Psoas muscle (tissue), 8 donors: ENCODE data around the gene INO80. TPM values are rescaled to one million over a fixed set of nuclear protein-coding genes. Genes with fewer than 3 reads are reported as not detected.

Experiments used
- ATAC-seq, 4 donors: fragments of 200-7000 bp; cut with Tn5 transposase; one replicate each; pipeline ENCODE4 v1.9.1; 2020; ENCODE audit warnings: moderate library complexity in 3 of 4, mild to moderate bottlenecking in 2 of 4
- DNase-seq, 2 donors: peaks; one replicate each; pipeline ENCODE4 v3.0.0-alpha.2; 2020
- H3K27ac ChIP-seq: fragments of 200-600 bp; one replicate; pipeline ENCODE4 v1.8.0; 2022
- H3K27me3 ChIP-seq, 3 donors: fragments of 200-600 bp in 1 of 3; one replicate each; pipeline versions ENCODE4 v1.6.1 to v1.8.0; 2013 to 2022; ENCODE audit warnings: low read length in 2 of 3, mild to moderate bottlenecking in 2 of 3, moderate library complexity in 1 of 3; ENCODE audit not compliant: insufficient read depth in 3 of 3
- H3K36me3 ChIP-seq, 2 donors: fragments of 200-600 bp in 1 of 2; one replicate each; pipeline versions ENCODE4 v1.6.1 to v1.8.0; 2013 to 2022; ENCODE audit warnings: low read depth in 1 of 2, mild to moderate bottlenecking in 1 of 2, moderate library complexity in 1 of 2; ENCODE audit not compliant: insufficient read depth in 1 of 2
- H3K4me1 ChIP-seq: fragments of 200-600 bp; one replicate; pipeline ENCODE4 v1.8.0; 2022
- H3K4me3 ChIP-seq: fragments of 200-600 bp; one replicate; pipeline ENCODE4 v1.8.0; 2022; ENCODE audit warnings: mild to moderate bottlenecking
- H3K9me3 ChIP-seq: fragments of 200-600 bp; one replicate; pipeline ENCODE4 v1.8.0; 2022
- WGBS, 3 donors: extraction: QIAGEN DNeasy Blood & Tissue Kit; methylation state at CpG; one replicate each; pipeline versions ENCODE4 v1.1.6 to v1.1.7; 2013; 5-methylcytosine and 5-hydroxymethylcytosine counted together
- intact Hi-C, 2 donors: fragments of 100-400 bp; cut with DNase I; formaldehyde crosslinking; loops; one replicate each; pipeline versions ENCODE4 v1.11.0 to v1.14.2; 2022
- polyA plus RNA-seq, 3 donors: library from polyadenylated mRNA; stranded (reverse); fragments of 200-250 nt; gene quantifications; one replicate each; pipeline ENCODE4 v1.2.3, GENCODE V29; 2013
- total RNA-seq, 4 donors: library from RNA; stranded (reverse); fragmentation: NEBNext Ultra II Directional in 2 of 4; extraction: Animal tissue kit (Norgen Biotek cat#: 25700) in 2 of 4; gene quantifications; one replicate each; pipeline versions ENCODE4 v1.2.1 to v1.2.4, GENCODE V29; 2021 to 2023
- TF ChIP-seq, protein P1 (sequence below): fragments of 200-600 bp; IDR thresholded peaks from one replicate; pipeline ENCODE4 v1.8.0; 2022; ENCODE audit warnings: antibody characterized with exemption
- donor health status: healthy with polysubstance abuse.
- donor health status: DM: no; HTN: no; CAD: no; lungs with moderate emphysema.
- donor health status: Bipolar disorder and iron deficiency.
- donor health status: healthy.
- donor health status: DM: yes; HTN: yes; CAD: no.
- donor health status: DM: no; HTN: no; CAD: no.
- donor health status: DM: no; HTN: no; CAD: no.
- donor health status: DM: yes; HTN: yes; CAD: no.

Gene INO80
- total and polyA plus RNA-seq, 7 donors, result 12.4 to 30.5 (median 20.1) TPM

GRCh38 chr15:40933517-40933902, 182.6 kb downstream of the INO80 start:
- Histone ChIP-seq H3K4me3 (peak overlapping the region; percentile 66), H3K36me3 (no peaks in the 10 kb centered on the region), H3K27ac (no peak overlapping the region), H3K9me3 (no peaks in the 10 kb centered on the region), H3K27me3 (peaks cover 0 to 43% (median 12%) of the 10 kb centered on the region in 3 donors), H3K4me1 (peaks cover 44% of the 10 kb centered on the region)
- no peak for DNase-seq
- intact Hi-C loops, result no loop called here
- ATAC-seq, result no peak
- TF ChIP-seq, protein P1, sequence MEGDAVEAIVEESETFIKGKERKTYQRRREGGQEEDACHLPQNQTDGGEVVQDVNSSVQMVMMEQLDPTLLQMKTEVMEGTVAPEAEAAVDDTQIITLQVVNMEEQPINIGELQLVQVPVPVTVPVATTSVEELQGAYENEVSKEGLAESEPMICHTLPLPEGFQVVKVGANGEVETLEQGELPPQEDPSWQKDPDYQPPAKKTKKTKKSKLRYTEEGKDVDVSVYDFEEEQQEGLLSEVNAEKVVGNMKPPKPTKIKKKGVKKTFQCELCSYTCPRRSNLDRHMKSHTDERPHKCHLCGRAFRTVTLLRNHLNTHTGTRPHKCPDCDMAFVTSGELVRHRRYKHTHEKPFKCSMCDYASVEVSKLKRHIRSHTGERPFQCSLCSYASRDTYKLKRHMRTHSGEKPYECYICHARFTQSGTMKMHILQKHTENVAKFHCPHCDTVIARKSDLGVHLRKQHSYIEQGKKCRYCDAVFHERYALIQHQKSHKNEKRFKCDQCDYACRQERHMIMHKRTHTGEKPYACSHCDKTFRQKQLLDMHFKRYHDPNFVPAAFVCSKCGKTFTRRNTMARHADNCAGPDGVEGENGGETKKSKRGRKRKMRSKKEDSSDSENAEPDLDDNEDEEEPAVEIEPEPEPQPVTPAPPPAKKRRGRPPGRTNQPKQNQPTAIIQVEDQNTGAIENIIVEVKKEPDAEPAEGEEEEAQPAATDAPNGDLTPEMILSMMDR, result no peak
- WGBS, 3 donors, result 73 to 86% (median 80%) methylated on average over 3 of the region's 3 CpGs

DNA sequence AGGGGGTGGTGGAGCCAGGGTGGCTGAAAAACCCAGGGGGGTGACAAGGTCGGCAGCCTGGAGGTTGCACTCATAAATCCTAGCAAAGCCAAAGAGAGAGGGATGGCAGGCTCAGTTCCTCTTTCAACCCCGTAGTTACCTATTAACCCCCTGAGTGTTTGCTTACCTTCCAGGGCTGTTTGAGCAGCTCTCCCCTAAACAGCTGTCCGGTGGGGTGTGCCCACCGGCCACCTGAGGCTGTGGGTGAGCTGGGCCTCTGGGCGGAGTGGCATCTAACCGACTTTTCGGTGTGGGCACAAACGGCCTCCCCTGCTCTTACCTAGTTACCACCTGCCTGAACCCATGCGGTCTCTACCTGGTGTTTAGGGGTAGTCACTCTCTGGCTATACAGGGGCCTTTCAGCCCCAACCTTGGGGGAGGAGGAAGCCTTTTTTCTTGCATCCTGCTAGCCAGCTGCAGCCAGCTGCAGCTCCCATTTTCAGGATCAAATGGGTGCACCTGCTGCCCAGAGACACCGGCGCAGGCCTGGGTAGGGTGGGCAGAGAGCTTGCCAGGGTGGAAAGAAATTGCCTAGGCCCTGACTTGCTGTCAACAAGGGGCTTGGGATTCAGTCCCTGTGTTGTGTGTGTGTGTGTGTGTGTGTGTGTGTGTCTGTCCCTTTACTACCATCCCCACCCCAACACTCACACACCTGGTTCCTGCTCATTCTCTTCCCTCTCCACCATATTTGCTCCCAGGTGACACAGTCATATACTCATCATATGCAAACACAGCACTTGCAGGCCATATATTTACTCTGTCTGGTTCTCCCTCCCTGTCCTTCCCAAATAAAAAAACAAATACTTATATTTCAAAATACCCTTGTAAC, 183.2 kb downstream of the INO80 start:
- WGBS, 3 donors, result 68 to 77% (median 70%) methylated on average over 11 of the region's 11 CpGs
- Histone ChIP-seq H3K36me3 (no peaks in the 10 kb centered on the region), H3K9me3 (no peaks in the 10 kb centered on the region), H3K4me1 (peaks cover 46% of the 10 kb centered on the region), H3K4me3 (peak overlapping the region; percentile 66), H3K27ac (no peak overlapping the region), H3K27me3 (peaks cover 0 to 49% (median 12%) of the 10 kb centered on the region in 3 donors)
- ATAC-seq (no peak), DNase-seq (no peak)
- TF ChIP-seq, protein P1, result no peak
- intact Hi-C loops, result no loop called here

DNA sequence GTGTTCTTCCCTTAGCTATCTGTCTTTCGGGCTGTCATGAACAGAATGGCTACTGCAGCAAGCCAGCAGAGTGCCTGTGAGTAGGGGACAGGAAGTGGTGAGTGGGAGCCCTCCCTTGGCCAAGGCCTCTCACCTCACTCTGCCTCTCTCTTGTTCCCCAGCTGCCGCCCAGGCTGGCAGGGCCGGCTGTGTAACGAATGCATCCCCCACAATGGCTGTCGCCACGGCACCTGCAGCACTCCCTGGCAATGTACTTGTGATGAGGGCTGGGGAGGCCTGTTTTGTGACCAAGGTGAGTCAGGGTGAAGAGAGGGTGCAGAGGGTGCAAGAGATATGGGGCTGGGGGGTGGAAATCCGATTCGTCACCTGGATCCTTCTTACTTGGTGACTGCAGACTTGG, 183.9 kb downstream of the INO80 start:
- H3K4me3 ChIP-seq, result peak overlapping the region; percentile 66
- no peak for ATAC-seq
- no peak for DNase-seq
- H3K27me3 ChIP-seq, result peaks cover 0 to 56% (median 12%) of the 10 kb centered on the region in 3 donors
- H3K9me3 ChIP-seq, result no peaks in the 10 kb centered on the region
- intact Hi-C loops, result no loop called here
- TF ChIP-seq, protein P1, result no peak
- no peak overlapping the region for H3K27ac ChIP-seq
- no peaks in the 10 kb centered on the region for H3K36me3 ChIP-seq
- 71 to 80% (median 74%) methylated on average over 8 of the region's 8 CpGs for WGBS, 3 donors
- H3K4me1 ChIP-seq, result peaks cover 40% of the 10 kb centered on the region

DNA sequence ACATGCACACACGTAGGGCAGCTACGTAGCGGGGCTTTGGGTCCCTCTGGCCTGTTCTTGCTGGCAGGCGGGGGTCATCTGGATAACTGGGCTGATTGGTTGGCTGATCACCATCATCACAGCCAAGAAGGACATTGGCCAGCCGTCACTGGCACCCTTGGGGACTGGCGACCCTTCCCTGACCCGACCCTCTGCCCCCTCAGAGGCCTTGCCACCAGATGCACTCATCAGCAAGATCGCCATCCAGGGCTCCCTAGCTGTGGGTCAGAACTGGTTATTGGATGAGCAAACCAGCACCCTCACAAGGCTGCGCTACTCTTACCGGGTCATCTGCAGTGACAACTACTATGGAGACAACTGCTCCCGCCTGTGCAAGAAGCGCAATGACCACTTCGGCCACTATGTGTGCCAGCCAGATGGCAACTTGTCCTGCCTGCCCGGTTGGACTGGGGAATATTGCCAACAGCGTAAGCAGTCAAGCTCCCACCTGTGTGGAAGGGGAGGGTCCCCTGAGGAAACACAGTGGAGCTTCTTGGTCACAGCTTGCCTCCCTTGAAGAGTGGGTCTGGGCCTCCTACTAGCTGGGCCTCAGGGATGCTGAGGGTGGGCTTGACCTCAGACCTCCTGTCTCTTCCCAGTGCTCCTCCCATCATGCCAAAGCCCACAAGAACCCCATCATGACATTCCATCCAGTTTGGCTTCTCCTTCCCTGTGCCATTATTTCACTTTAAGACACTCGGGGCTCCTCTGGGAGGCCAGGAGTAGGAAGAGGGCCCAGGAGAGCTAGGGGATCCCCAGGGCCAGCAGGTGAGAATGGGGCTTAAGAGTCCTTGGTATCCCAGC, 184.6 kb downstream of the INO80 start:
- H3K4me3 ChIP-seq, result peak overlapping the region; percentile 66
- peaks cover 0 to 63% (median 14%) of the 10 kb centered on the region in 3 donors for H3K27me3 ChIP-seq
- DNase-seq, result no peak
- no peaks in the 10 kb centered on the region for H3K9me3 ChIP-seq
- no peak for ATAC-seq
- H3K4me1 ChIP-seq, result peaks cover 36% of the 10 kb centered on the region
- H3K27ac ChIP-seq, result no peak overlapping the region
- TF ChIP-seq, protein P1, result no peak
- WGBS, 3 donors, result 60 to 70% (median 66%) methylated on average over 16 of the region's 16 CpGs
- intact Hi-C loops, result no loop called here
- no peaks in the 10 kb centered on the region for H3K36me3 ChIP-seq
